HT1080 (cell line): ENCODE results near the gene MAN2A1. TPM values are rescaled to one million over a fixed set of nuclear protein-coding genes. Genes with fewer than 3 reads are reported as not detected.

Experiments used
- DNase-seq: peaks from one replicate; pipeline ENCODE4 v3.0.0-alpha.2; 2015; ENCODE audit warnings: low read depth
- total RNA-seq: library from RNA; depleted of rRNA; stranded (reverse); fragments of >200 nt; shearing (Covaris generic); gene quantifications from 2 replicates; pipeline ENCODE4 v1.2.3, GENCODE V29; 2014

The MAN2A1 gene
- total RNA-seq, 1 experiment from 2014 or later: 26.4 TPM

DNA sequence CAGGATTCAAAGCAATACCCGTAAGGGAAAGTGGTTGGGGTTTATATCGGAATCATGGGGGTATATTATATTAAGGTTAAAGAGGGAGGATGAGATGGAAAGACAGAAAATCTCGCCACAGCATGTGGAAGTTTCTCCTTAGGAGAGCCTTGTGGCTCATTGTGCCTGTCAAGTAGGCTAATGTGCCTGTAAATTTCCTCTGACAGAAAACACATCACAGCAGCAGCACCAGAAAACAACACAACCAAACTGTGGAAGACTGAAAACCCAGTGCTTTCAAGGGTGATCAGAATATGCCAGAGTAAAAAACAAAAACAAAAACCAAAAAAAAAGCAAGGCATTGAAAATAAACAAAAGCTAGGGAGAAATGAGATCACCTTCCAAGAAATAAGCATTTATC, 11.3 kb upstream of the MAN2A1 start:
- no peak for DNase-seq

DNA sequence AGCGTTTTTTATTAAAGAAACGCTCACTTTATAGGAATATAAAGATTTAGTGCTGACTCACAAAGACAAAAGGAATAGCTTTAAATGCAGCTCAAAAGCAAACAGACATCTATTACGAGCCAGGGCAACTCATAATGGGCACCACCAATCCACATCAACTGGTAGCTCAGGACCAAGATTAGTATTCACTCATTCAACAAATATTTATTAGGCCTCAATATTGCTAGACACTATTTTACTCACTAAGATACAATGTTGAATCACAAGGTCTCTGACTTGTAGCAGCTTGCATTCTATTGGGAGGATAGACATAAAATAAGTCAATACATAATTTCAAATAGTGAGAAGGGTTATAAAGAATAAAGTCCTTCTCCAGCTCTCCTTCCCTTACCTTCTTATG, 8.0 kb upstream of the MAN2A1 start:
- no peak for DNase-seq

DNA sequence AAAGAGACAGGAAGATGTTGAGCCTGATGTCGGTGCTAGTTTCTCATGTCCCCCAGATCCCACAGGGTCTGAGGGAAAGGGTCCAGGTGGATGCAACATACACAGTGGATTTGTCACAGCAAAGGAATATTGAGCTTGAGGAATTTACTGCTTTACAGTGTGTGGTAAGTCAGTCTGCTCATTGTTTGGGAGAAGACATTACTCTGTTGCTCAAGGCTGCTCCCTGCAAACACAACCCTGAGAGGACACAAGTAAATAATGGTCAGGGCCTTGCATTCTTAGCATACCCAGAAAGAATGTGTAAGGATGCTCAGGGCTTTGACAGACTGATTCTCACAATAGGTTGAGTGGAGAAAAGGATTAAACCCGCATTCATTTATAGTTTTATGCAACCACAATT, 7.3 kb upstream of the MAN2A1 start:
- DNase-seq: no peak

DNA sequence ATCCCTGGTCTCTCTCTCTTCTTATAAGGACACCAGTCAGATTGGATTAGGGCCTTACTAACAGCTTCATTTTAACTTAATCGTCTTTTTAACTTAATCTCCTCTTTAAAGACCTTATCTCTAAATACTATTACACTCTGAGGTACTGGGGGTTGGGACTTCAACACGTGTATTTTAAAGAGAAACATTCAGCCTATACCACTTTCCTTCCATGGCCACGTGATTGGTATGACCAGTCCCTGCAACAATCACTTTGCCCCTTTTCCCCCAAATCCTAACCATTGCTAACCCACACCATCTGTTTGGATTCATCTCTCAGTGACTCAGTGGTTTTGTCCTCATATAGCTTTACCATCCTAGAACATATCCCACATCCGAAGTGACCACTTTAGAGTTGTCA, 3.8 kb upstream of the MAN2A1 start:
- DNase-seq: no peak

DNA sequence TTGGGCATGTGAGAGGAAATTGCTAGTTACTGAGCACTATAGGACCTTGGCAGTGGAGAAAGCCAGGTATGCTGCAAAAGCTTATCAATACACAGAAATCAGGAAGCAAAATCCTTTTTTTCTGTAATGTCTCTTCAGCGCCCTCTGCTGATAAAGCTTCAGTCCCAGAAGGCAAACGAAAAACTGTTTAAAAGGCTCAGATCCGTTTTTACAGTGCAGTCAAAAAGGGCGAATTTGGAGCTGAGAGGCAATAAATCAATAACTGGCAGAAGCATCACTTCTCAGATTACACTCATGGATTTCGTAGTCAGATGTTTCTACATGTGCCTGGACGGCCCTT, 1.1 kb upstream of the MAN2A1 start:
- DNase-seq: no peak

DNA sequence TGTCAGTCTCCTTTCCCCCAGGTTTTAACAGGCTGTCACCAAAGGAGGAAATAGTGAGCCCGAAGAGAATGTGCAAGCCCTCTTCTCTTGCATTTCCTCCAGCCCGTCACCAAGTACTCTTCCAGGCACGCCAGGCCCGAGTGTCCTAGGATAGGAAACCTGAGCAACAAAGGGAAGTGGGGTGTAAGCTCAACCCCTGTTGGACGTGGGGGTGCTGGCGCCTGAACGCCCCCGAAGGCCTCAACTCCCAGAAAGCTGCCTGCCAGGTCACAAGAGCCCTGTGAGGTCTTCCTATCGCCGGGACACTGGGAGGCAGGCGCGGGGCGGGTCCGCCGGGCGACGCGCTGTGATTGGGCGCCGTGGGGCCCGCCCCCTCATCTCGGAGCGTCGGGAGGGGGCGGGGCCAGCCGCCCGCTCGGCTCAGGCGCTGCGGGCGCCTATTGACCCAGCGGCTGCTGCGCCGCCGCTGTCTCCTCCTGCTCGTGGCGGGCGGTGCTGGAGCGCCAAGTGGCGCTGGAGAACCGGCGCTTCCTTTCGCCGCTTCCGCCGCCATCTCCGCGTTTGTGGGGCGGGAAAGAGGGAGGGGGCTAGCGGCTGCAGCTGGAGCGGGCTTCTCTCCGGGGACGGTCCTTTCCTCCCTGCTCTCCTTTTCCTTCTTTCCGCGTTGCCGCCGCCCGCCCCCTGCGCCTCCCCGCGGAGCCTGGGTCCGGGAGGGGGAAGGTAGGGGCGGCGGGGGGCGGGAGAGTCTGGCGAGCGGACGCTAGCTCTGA, 572 bp upstream of the MAN2A1 start:
- peak; percentile 92 for DNase-seq

DNA sequence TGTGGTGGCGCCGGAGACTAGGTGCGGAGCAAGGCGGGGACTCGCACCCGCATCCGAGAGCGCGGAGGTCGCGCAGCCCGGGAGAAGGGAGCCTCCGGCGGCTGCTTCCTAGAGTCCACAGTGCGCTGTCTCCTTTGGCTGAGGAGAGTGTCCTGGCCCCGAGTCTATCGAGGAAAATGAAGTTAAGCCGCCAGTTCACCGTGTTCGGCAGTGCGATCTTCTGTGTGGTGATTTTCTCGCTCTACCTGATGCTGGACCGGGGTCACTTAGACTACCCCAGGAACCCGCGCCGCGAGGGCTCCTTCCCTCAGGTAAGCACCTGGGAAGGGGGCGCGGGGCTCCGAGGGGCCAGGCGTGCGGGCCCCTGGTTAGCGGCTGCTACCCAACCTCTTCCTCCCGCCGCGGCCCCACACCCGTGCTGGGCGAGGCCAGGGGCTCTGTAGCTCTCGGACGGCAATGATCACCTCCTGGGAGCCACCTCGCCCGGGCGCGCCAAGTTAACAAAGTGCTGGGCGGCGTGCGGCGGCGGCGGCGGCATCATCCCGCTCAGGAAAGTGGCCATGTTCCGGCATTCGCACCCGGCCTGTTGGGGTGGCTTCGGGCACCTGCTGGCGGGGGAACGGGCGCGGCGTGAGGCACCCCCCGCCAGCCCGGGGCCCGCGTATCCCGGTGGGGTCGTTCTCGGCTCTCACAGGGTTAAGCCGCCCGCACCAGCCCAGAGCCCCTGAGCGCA, 681 bp downstream of the MAN2A1 start:
- DNase-seq: peak; percentile 29

DNA sequence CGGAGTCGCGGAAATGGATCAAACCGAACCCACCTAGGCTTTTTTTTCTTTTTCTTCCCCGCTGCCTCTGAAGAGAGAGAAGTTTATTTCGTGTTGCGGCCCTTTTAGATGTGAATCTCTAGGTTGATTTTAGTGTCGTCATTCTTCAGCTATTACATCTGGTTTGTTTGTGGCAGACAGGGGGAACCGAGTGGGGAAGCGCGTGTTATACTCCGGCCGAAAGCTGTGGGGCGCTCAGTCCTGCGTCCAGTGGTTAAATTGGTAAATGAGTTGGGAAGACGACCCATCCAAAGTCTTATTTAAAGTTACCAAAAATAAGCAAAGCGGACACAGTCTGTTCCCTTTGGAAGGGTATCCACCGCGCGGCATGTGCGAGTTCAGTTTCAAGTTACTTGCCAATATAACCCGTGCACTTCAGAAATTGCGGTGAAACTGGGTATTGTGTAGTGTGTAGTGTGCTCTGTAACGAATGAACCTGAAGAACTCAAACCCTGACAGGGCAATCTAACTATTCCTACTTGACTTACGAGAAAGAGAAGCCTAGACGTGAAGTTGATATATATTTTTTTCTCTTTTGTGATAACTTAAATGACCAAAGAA, 1.3 kb downstream of the MAN2A1 start:
- DNase-seq: peak; percentile 73

DNA sequence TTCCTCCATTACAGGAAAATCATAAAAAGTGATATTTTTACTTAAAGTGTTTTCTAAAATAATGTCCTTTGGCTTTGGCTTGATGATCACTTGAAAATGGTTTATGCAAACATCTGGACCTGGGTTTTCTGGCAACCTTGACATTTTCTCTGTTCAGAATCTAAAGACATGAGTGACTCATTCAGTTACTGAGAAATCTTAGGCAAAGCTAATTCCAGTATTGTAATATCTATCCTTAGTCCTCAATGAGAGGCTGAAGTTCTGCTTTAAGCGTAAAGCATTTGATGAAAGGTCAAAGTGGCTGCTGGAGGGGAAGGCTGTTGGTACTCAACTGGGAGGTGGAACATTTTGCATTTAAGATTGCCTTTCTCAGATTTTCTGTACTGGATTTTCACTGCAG, 2.3 kb downstream of the MAN2A1 start:
- peak; percentile 17 for DNase-seq

DNA sequence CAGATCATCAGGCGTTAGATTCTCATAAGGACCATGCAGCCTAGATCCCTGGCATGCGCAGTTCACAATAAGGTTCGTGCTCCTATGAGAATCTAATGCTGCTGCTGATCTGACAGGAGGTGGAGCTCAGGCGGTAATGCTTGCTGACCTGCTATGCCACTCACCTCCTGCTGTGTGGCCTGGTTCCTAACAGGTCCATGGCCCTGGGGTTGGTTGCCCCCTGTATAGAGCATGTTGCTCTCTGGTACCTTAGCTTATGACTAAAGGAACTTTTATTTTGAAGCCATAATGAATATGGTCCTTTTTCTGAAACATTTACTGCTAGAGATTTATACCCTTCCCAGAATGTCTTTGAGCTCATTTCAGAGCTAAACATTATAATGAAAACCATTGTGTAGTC, 3.1 kb downstream of the MAN2A1 start:
- DNase-seq: no peak

DNA sequence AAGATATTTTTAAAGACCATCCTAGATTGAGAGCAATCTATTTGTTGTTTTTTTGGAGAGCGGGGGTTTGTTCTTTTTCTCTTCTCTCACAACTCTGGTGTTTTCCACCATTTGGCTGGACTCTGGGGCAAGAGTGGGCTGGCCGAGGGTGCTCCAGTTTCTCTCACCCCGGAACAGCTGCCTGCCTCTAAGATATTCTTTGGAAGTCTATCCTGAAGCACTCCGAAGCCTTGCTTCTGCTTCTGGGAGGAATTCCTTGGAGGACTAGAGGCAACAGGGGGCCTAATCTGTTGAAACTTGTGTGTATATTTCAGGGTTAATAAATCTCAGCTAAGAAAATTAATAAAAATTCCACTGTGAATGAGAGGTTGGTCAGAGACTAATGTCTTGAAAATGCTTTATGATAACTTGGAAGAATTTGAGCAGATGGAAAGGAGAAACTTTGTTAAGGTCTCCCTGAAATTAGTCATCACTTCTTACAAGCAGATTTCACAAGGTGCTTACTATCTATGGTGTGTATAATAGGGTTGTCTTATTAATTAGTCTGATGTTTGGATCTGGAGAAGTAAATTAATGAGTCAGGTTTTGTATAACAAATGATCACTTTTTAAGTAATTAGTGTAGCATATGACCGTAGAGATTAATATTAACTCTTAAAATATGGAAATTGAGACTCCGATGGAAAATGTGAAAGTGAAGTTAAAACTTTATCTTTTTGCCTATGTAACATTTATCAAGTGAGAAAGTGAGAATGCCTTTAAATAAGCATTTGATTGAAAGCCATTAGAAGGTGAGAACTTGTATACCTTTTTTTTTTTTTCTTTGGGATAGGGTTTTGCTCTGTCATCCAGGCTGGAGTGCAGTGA, 4.0 kb downstream of the MAN2A1 start:
- no peak for DNase-seq

DNA sequence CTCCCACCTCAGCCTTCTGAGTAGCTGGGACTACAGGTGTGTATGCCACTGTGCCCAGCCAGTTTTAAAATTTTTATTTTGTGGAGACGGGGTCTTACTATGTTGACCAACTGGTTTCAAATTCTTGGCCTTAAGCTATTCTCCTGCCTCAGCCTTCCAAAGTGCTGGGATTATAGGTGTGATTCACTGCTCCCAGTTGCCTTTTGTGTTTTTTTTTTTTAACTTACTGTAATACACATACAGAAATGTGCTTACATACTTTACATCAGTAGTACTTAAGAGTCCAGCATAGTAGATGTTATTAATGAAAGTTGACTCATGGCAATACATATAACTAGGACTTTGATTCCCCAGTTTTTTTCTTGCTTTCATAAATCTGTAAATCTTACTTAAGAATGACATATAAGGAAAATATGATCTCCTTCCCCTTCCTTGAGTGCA, 4.7 kb downstream of the MAN2A1 start:
- DNase-seq: peak; percentile 3

DNA sequence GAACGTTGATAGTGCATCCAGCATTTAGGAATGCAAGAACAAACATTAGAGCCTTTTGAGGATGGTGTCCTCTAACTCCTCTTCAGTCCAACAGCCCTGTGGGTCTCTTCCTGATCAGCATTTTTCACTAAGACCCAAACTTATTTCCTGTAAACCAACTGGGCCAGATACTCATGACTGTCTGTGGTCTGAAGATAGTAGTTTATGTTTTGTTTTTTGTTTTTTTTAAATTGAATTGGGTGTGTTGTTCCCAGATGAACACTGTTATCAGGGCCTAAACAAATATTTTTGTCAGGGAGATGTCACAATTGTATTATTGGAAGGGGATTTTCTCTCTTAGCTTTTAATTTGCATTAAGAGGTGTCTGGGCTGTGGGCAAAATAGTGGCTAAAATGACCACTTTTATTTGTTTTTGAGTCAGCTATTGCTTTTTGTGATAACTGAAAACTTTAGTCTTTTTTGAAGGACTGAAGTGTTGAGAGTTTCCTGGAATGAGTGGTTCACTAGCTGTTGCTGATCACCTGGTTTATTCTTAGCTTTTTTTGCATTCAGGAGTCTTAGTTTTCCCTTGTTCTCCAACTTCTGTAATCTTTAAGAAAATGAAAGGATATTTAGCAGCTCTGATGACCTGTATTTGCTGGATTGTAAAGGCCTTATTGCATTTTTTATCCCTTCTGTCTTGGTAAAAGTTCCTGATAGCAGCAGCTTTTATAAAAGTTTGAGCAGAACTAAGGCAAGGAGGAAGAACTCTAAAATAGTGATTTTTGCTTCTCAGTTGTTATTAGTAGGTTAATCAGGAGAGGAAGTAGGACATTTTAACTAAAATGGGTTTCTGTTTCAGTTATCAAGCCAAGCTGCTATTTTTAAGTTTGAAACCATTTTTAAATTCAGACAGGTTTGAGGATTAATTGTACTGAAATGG, 5.5 kb downstream of the MAN2A1 start:
- no peak for DNase-seq

DNA sequence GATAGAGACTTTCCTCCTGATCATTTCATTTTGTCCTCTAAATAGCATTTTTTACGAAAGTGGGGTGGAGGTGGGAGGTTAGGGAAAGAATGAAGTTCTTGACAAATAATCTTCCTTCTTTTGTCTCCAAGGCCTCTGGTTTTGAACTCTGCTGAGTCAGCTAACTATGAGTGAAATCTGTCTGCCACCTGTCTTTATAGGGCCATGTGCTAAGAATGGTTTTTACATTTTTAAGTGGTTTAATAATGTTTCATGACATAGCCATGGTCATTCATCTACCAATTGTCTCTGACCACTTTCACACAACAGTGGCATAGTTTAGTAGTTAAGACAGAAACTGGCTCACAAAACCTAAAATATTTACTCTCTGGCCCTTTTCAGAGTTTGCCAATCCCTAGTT, 7.6 kb downstream of the MAN2A1 start:
- DNase-seq: no peak

DNA sequence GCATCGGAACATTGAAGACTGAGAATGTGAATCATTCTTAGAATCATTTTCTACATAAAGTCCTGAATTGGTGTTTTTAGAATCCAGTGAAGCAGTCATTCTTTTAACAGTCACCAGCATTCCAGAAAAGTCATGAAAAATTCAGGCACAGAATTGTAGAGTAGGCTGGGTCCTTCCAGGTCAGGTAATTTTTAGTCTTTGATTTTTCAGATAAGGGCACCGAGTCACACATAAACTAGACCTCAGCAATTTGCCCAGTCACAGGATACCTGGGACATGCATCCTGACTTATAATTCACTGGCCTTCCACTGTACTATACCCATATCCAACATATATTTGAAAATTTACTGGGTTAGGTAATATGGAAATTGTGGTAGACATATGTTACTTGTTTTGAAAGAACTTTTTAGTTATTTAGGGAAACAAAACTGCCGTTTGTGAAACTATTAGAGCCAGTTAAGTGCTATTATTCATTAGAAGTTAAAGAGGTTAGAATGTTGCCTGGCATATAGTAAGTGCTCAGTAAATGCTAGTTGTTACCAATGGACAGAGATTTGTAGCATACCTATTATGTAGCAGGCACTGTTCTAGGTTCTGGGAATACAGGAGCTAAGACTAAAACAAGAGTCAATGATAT, 10.9 kb downstream of the MAN2A1 start:
- no peak for DNase-seq

DNA sequence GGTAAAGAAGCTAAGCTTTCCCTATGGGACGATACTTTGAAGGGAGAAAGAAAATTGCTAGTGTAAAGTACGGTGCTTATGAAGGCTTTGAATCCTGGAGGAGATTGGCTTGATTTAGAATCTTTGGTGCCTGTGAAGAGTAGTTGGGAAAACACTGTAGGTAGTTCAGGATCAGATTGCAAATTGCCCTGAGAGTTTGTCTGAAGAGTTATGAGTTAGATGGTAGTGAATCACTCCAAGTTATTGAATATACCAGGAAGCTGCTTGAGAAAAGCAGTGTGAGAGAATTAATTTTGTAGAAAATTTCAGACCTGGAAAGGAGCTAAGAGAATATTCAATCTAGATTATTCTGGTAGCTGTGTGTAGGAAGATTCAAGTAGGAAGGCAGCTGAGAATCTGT, 11.5 kb downstream of the MAN2A1 start:
- no peak for DNase-seq

DNA sequence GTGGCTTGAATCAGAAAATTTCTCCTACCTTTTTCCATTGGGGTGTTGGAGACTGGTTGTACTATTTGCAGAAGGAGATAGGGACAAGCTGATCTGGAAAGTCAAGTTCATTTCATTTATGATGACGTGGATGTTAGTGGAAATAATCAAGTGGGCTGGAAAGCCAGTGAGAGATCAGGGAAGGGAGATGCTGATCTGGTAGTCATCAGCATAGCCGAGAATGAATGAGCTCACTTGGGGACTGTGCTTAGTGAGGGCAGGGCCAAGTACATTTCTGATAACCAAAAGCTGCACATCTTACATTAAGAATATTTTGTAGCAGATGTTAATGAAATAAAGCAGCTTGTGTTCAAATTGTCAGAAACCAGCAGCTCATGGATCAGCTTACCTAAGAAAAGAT, 12.1 kb downstream of the MAN2A1 start:
- DNase-seq: no peak

DNA sequence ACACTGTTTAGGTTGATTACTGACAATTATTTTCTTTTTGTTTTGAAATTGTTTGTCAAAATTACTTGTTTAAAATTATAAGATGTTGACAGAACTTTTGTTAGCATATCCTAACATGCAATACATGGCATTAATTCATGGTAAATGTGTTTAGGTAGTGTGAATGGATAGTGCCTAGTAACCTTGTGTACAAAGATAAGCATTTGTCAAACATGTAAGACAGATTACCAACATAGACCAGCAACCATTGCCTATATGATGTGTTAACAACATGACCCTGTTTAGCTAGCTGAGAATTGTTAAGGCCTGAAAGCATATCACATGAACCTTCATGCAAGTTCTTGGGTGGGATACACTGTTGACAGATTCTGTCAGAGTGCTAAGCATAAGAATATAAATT, 13.4 kb downstream of the MAN2A1 start:
- DNase-seq: no peak

DNA sequence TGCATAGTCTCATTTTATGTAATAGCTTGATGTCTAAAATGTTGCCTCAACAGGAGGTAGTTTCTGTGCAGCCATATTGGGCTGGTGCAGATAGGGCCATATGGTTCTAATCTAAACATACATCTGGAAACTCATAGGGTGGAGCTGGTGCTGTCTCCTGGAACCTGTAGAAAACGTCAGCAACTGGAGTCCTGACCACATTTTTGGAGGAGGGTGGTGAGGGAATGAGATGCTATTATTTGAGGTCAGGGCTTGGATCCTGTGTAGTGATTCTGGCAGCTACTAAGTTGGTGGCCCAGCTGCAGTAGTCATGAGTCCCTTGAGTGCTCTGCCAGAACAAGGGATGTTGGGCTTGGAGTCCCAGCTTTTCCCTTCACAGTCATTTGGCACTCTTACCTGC, 14.1 kb downstream of the MAN2A1 start:
- no peak for DNase-seq

DNA sequence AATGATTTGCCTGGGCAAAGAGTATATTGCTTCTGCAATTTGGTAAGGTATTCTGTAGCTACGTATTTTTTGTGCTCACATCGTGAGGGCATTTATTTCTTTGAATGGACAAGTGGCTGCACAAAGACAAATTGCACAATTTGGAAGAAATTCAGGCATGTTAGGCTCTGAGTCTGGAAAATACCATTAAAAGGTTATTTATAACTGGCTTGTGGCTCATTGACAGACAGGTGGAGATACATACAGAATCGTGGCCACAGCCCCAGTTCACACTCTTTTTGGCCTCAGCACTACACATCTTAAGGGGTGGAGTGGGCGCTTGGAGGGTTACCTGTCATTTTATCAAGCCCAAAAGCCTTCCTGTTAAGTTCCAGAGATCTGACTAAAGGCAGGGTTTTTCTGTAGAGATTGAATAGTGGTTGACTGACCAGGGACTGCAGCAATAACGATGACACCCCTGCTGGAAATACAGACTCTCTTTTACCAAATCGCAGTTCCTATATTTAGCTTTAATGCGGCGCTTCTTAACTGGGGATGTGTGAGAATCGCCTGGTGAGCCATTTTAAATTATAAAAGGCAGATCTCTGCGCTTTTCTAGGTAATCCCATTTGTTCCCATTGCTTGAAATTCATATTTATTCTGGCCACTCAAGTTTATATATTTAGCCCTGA, 14.7 kb downstream of the MAN2A1 start:
- DNase-seq: no peak
